Measurements from ENCODE around the gene AIF1L. TPM values are rescaled to one million over a fixed set of nuclear protein-coding genes. Genes with fewer than 3 reads are reported as not detected.

The AIF1L gene
- total and polyA plus RNA-seq, 2 of the 13 experiments (the other 11 are each of a cell fraction or from before 2014, with no cell fraction given) = 12.4 to 36.5 TPM

GRCh38 chr9:131084661-131085369, 11.5 kb upstream of the AIF1L start (continued):
- TF ChIP-seq ZNF280D (CRISPR knock-in tag; IDR thresholded peaks at IDR 0.05) = no peak

- BruUV-seq (replicated peaks) = no TSS peak
- Histone ChIP-seq H3K9me3 (ENCODE audit: low read length) (no peaks in the 10 kb centered on the region), H3K9ac (ENCODE audit: insufficient read depth, low read depth, low read length) (no peak overlapping the region), H2AFZ (ENCODE audit: low read length) (no peak overlapping the region), H3K79me2 (ENCODE audit: insufficient read depth, low read length) (no peaks in the 10 kb centered on the region), H3K4me1 (ENCODE audit: insufficient read depth, low read length) (peaks cover 21% of the 10 kb centered on the region; the same call in 1 of the 2 replicates), H3K4me3 (replicated peaks in 1 of 3; ENCODE audit: insufficient read depth in 1 of 3, low read depth in 2 of 3, low read length in 3 of 3) (no peak overlapping the region), H3K27me3 (ENCODE audit: control insufficient read depth in 1 of 2, insufficient read depth in 2 of 2, low read length in 2 of 2) (peaks cover 4 to 67% of the 10 kb centered on the region in 2 experiments; a peak in 4 of 5 replicates), H4K20me1 (ENCODE audit: insufficient read depth, low read length) (no peaks in the 10 kb centered on the region), H3K36me3 (replicated peaks in 1 of 2; ENCODE audit: control insufficient read depth in 1 of 2, insufficient read depth in 2 of 2, low read length in 2 of 2) (no peaks in the 10 kb centered on the region), H3K4me2 (ENCODE audit: low read depth, low read length) (0 out of 2 replicates have a peak overlapping the region, but pooled peaks have one; percentile 30), H3K27ac (ENCODE audit: extremely low read length, insufficient read depth, low read length) (no peak overlapping the region)
- peak; percentile 73 for TF ChIP-seq ZNF629 (CRISPR knock-in tag; conservative IDR thresholded peaks at IDR 0.05)
- no peak for TF ChIP-seq NFATC3 (CRISPR knock-in tag; IDR thresholded peaks at IDR 0.05)
- ATAC-seq (peak; percentile 23; the same call in 2 of the 3 replicates), DNase-seq (ENCODE audit: low spot score) (no peak), FAIRE-seq (no peak)
- 32% methylated on average over 22 of the region's 23 CpGs for WGBS (ENCODE audit: low lambda C conversion rate)
- intact Hi-C loops (cut with micrococcal nuclease; ENCODE audit: unreplicated experiment) (no loop called here), in situ Hi-C loops (cut with HindIII; ENCODE audit: extremely low pct_ligation_motif_present, low pct_unique_long_range_greater_than_20kb) (no loop called here)
- ChIA-PET CTCF (ENCODE audit: low intra/inter-chr PET ratio, low total read pairs) (no interaction called here), POLR2A (interaction anchor here (0.9 kb wide), 1 partner anchor 9 kb away, joined by 3 read pairs; no protein-coding TSS in a partner anchor)
Observed at GRCh38 chr9:131085370-131086122, 10.8 kb upstream of the AIF1L start.
